Stimulated activated CD8-positive, alpha-beta memory T cell treated with anti-CD3 and anti-CD28 coated beads, Interleukin-12 subunit alpha, Interleukin-12 subunit beta, amount 100 ng/mL, for 4 hours (primary cell): ENCODE measurements around the gene AP1S1.
"Not testable (repeated sequence)": the region's sequence is repeated elsewhere in the genome, so short reads cannot be mapped to it uniquely, and the experiment has no call there.

ENCODE experiments used
- DNase-seq: peaks from one replicate; pipeline ENCODE4 v3.0.0-alpha.2; 2020; ENCODE audit warnings: low read depth

AP1S1 gene

DNA sequence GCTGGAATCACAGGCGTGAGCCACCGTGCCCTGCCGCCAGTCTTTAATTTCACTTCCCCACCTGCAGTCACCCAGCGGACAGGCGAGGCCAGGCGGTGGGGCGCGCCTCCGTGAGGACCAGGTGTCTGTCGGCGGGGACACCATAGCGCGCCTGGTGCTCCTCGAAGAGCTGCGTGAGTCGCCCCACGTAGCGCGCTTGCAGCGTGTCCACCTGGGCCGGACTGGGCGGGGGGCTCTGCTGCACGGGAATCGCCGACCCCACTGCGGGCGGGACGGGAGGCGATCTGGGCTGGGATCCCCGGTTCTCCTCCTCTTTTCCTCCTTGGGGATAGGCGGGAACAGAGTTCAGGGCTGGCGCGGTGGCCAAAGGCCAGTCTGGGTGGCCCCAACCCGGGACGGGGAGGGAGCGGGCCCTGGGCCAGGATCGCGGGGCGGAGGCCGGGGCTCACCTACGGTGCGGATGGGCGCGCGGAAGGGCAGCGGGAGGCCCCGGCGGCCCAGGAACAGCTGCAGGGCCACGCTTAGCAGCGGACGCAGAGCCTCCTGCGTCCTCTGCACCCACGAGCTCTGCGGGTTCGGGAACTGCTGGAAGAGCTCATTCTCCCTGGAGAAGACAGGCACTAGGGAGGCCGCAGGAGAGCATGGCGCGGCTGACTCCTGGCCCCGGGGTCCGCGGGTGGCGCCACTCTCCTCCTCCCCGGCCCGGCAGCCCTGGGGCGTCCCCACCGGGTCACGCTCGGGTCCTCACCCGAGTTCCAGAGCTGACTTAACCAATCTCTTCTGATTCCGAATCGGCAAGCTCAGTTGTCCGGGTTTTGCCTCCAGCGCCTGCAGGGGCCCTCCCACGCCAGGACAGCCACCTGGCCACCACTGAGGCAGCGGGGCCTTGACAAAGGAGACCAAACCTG is 47.7 kb downstream of the AP1S1 start:
- no peak for DNase-seq

DNA sequence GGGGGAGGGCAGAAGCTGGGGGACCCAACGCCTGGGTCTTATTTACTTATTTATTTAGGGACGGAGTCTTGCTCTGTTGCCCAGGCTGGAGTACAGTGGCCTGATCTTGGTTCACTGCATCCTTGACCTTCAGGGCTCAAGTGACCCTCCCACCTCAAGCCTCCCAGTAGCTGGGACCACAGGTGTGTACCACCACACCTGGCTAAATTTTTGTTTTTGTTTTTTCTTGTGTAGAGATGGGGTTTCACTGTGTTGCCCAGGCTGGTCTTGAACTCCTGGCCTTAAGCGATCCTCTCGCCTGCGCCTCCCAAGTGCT is 48.3 kb downstream of the AP1S1 start:
- DNase-seq = no peak

DNA sequence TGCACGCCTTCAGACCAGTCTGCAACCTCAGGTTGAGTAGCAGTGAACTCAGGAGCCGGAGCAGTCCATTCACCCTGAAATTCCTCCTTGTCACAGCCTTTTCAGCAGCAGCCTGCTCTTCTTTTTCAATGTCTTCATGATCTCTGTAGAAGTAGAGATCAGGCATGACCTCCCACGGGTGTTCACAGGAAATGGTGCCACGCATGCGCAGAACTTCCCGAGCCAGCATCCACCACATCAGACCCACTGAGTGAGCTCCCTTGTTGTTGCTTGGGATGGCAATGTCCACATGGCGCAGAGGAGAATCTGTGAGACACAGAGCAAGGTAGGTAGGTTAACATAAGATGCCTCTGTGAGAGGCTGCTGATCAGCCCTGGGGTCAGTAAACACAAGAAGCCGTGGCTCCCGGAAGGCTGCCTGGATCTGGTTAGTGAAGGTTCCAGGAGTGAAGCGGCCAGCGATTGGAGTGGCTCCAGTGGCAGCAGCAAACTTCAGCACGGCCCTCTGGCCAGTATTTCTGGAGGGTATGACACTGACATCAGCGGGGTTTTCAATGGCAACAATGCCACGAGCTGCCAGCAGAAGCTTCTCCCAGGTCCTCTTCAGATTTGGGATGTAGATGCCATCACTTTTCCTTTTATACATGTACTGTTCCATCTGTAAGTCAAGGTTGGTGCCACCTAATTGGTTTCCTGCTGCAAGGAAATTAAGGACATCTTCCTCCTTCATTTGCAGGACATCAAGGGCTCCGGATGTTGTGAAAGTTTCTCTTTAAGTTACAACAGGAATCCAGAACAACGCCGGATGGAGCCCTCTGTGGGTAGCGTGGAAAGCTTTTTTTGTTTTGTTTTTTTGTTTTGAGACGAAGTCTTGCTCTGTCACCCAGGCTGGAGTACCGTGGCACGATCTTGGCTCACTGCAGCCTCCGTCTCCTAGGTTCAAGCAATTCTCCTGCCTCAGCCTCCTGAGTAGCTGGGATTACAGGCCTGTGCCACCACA is 49.8 kb downstream of the AP1S1 start:
- DNase-seq = not testable (repeated sequence)

DNA sequence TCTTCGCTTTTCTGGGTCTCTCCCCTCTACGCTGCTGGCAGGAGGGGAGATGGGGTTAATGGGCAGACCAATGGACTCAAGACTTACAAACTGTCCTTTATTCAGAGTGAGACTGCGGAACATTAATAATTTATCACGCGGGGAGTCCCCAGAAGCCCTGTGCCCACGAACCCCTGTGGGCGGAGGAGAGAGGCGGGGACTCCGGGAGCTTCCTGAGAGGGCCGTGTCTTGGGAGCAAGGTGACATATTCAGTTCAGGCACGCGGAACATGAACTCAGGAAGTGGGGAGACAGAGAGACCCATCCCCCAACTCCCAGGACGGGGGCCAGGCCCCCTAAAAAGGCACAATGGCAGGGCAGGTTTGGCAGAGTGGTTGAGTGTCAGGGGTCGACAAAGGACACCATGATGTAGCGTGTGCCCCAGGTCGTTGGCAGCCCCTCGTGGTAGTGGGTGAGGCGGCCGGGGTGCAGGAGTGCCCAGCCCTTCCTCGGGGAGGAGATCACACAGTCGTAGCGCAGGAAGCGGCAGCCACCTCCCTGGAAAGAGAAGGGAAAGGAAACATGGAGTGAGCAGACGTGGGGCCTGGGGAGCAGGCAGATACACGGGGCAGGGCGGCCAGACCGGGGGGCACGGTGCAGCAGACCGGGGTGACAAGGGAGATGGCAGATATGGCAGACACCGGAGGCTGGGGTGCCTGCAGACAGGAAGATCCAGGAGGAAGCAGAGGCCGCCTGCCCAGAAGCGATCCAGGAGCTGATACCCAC is 51.8 kb downstream of the AP1S1 start:
- DNase-seq = no peak

DNA sequence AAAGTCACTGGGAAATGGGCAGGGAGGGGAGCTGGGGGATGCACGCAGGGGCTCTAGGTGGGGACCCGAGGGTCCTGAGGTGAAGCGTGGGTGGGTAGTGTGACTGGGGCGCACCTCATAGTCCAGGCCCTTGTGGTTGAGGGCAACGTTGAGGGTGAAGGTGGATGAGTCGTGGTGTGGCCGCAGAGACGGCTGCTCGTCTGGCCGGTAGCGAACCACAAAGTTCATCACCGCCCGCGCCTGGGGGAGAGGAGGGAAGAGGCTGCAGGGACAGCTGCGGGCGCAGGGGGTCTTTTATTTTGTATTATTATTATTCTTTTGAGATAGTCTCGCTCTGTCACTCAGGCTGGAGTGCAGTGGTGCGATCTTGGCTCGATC is 52.4 kb downstream of the AP1S1 start:
- DNase-seq = no peak

DNA sequence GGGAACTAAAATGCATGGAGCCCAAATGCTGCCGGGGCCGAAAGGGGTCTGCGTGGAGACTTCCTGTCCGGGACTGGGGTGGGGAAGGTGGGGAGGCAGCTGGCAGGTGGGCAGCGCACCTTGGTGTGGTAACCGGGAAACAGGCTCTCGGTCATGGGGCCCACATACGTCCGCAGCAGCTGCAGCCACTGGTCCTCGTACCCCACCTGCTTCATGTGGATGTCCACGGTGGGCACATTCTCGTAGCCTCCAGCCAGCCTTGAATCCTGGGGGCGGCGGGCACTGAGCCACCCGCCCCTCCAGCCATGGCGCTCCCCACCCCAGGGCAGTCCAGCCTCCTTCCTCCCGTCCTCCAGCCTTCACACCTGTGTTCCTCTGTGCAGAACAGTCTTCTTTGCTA is 53.2 kb downstream of the AP1S1 start:
- no peak for DNase-seq

DNA sequence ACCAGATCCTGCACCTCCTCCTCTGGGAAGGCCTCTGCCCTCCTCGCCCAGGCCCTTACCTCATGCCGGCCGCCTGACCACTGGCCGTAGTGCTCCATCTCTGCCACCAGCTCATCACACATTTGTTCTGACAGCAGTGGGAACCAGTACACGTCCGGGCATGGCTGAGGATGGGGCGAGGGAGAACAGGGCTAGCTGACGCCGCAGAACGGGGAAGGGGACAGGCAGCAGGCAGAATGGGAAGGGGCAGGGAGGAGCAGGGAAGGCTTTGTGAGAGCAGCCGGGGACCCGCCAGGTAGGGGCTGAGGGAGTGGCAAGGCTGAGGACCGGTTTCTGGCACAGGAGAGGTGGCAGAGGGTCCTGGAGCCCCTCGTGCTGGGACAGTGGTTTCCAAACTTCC is 54.5 kb downstream of the AP1S1 start:
- no peak for DNase-seq

DNA sequence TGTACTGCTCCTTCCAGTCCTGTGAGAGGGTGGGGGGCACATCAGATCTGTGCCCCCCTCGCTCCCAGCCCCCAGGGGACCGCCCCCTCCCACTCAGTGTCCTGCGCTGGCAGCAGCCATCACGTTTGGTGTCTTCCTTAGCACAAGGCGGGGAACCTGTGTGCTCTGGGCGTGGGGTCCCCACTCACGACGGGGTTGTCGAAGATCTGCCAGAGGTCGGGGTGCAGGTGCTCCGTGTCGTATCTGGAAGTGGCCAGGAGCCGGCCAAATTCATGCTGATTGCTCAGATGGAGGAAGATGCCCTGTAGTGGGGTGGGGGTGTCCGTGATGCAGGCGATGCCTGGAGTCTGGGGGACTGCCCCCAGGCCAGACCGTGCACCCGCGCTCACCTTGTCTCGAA is 55.9 kb downstream of the AP1S1 start:
- DNase-seq = no peak
